Measurements from ENCODE around the gene RFPL4A. TPM values are rescaled to one million over a fixed set of nuclear protein-coding genes. Genes with fewer than 3 reads are reported as not detected.

Gene RFPL4A
- total and polyA plus RNA-seq, 2 donors from 2014 or later = 0.41 TPM; not detected in 1

DNA sequence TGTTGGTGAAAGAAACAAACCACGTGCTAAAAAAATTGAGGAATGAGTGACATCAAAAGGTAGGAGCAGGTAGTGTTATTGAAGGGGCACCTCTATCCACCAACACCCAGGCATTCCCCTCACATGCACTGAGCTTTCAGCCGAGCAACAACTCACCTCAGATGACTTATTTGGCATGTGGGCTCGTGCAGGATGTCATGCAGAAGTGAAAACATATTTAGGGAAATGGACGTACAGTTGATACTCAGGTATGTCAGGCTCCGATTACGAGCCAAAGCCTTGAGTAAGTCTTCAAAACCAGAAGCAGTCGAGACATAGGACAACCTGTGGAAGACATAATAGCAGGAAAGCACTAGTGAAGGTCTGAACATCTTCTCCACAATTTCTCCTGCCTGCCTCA, 42.5 kb downstream of the RFPL4A start:
- TF ChIP-seq, protein P1, sequence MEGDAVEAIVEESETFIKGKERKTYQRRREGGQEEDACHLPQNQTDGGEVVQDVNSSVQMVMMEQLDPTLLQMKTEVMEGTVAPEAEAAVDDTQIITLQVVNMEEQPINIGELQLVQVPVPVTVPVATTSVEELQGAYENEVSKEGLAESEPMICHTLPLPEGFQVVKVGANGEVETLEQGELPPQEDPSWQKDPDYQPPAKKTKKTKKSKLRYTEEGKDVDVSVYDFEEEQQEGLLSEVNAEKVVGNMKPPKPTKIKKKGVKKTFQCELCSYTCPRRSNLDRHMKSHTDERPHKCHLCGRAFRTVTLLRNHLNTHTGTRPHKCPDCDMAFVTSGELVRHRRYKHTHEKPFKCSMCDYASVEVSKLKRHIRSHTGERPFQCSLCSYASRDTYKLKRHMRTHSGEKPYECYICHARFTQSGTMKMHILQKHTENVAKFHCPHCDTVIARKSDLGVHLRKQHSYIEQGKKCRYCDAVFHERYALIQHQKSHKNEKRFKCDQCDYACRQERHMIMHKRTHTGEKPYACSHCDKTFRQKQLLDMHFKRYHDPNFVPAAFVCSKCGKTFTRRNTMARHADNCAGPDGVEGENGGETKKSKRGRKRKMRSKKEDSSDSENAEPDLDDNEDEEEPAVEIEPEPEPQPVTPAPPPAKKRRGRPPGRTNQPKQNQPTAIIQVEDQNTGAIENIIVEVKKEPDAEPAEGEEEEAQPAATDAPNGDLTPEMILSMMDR (IDR thresholded peaks at IDR 0.05; ENCODE audit: borderline replicate concordance, extremely low read depth, insufficient read depth) = no peak
- no peak overlapping the region for H3K27ac ChIP-seq (ENCODE audit: low read depth in 2 of 2, low read length in 2 of 2)
- H3K36me3 ChIP-seq (ENCODE audit: control insufficient read depth in 2 of 3, insufficient read depth in 3 of 3, low read length in 3 of 3) = no peaks in the 10 kb centered on the region
- no peak for FAIRE-seq
- no peak for DNase-seq
- H3K4me3 ChIP-seq (ENCODE audit: low read length in 3 of 3) = no peak overlapping the region
- intact Hi-C loops (cut with DNase I) = no loop called here
- H3K9ac ChIP-seq (ENCODE audit: low read length in 3 of 3) = no peak overlapping the region
- no peaks in the 10 kb centered on the region for H3K9me3 ChIP-seq (ENCODE audit: control insufficient read depth in 2 of 3, insufficient read depth in 1 of 3, low read length in 3 of 3)
- H3K27me3 ChIP-seq (ENCODE audit: control insufficient read depth, insufficient read depth, low read length) = no peaks in the 10 kb centered on the region
- no peaks in the 10 kb centered on the region for H3K4me1 ChIP-seq (ENCODE audit: control insufficient read depth in 2 of 3, insufficient read depth in 2 of 3, low read depth in 1 of 3, low read length in 3 of 3)

GRCh38 chr19:55802281-55802680, 43.4 kb downstream of the RFPL4A start:
- intact Hi-C loops (cut with DNase I) = no loop called here
- H3K27ac ChIP-seq (ENCODE audit: low read depth in 2 of 2, low read length in 2 of 2) = no peak overlapping the region
- no peaks in the 10 kb centered on the region for H3K9me3 ChIP-seq (ENCODE audit: control insufficient read depth in 2 of 3, insufficient read depth in 1 of 3, low read length in 3 of 3)
- no peaks in the 10 kb centered on the region for H3K27me3 ChIP-seq (ENCODE audit: control insufficient read depth, insufficient read depth, low read length)
- DNase-seq (no peak), FAIRE-seq (no peak)
- no peak overlapping the region for H3K9ac ChIP-seq (ENCODE audit: low read length in 3 of 3)
- no peak overlapping the region for H3K4me3 ChIP-seq (ENCODE audit: low read length in 3 of 3)
- H3K4me1 ChIP-seq (ENCODE audit: control insufficient read depth in 2 of 3, insufficient read depth in 2 of 3, low read depth in 1 of 3, low read length in 3 of 3) = no peaks in the 10 kb centered on the region
- TF ChIP-seq, protein P1 (IDR thresholded peaks at IDR 0.05; ENCODE audit: borderline replicate concordance, extremely low read depth, insufficient read depth) = no peak
- no peaks in the 10 kb centered on the region for H3K36me3 ChIP-seq (ENCODE audit: control insufficient read depth in 2 of 3, insufficient read depth in 3 of 3, low read length in 3 of 3)

DNA sequence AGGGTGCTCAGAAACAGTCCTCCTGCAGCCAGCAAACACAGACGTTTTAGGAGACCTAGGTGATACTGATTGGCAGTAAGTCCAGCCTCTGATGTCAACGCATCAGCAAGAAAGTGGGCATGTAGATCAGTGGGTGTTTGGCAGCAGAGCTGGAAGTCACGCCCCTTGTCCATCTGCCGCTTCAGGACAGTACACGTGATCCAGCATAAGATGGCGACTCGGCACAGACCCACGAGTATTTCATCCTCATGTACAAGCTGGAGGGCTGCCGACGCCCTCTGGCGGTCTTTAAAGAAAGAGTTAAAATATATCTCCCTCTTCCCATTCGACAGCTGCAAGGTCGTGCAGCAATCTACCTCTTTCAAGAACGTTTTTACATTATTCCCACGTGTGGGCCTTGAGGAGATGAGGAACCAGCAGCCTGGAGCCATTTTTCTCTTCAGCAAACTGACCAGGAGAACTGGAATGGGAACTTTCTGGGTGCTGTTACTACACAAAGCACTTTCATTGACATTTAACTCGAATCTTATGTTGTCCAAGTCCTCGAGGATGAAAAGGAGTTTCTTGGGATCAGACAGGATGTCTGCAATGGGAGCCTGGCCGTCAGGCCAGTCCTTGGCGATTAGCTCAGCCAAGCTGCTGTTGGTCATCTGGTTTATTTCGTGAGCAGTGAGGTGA, 50.6 kb downstream of the RFPL4A start:
- Histone ChIP-seq H3K9me3 (ENCODE audit: control insufficient read depth in 2 of 3, insufficient read depth in 1 of 3, low read length in 3 of 3) (no peaks in the 10 kb centered on the region), H3K27me3 (ENCODE audit: control insufficient read depth, insufficient read depth, low read length) (no peaks in the 10 kb centered on the region), H3K27ac (ENCODE audit: low read depth in 2 of 2, low read length in 2 of 2) (no peak overlapping the region), H3K4me3 (ENCODE audit: low read length in 3 of 3) (peak overlapping the region in 2 of 3 donors; percentile 23 to 56), H3K4me1 (ENCODE audit: control insufficient read depth in 2 of 3, insufficient read depth in 2 of 3, low read depth in 1 of 3, low read length in 3 of 3) (peaks cover 0 to 8% (median 0%) of the 10 kb centered on the region in 3 donors), H3K9ac (ENCODE audit: low read length in 3 of 3) (no peak overlapping the region), H3K36me3 (ENCODE audit: control insufficient read depth in 2 of 3, insufficient read depth in 3 of 3, low read length in 3 of 3) (no peaks in the 10 kb centered on the region)
- peak; percentile 29 to 77 (median 41) for DNase-seq
- intact Hi-C loops (cut with DNase I) = no loop called here
- no peak for FAIRE-seq
- TF ChIP-seq, protein P1 (IDR thresholded peaks at IDR 0.05; ENCODE audit: borderline replicate concordance, extremely low read depth, insufficient read depth) = peak; percentile 50

Measured in kidney (tissue), 14 donors.